HepG2 (cell line): Measurements from ENCODE around the gene MTFP1. TPM values are rescaled to one million over a fixed set of nuclear protein-coding genes. Genes with fewer than 3 reads are reported as not detected.

ENCODE experiments used
- BRCA1 ChIP-seq: sonication (generic); formaldehyde crosslinking; IDR thresholded peaks from 2 replicates; pipeline ENCODE4 v1.4.0; 2020; ENCODE audit warnings: missing genetic modification reagents
- CAMTA2 ChIP-seq: sonication (generic); formaldehyde crosslinking; IDR thresholded peaks from 2 replicates; pipeline ENCODE4 v1.4.0; 2020; ENCODE audit warnings: mild to moderate bottlenecking, missing genetic modification reagents, borderline replicate concordance
- CEBPB ChIP-seq: IDR thresholded peaks from 2 replicates; pipeline ENCODE4 v1.6.1; 2011; ENCODE audit warnings: low read depth, low read length, improper control_type of control experiment, borderline replicate concordance
- ETV6 ChIP-seq: sonication (generic); formaldehyde crosslinking; conservative IDR thresholded peaks from 2 replicates; pipeline ENCODE4 v1.4.0; 2020; ENCODE audit warnings: missing genetic modification reagents
- HIVEP1 ChIP-seq: sonication (generic); formaldehyde crosslinking; IDR thresholded peaks from 2 replicates; pipeline ENCODE4 v1.4.0; 2020; ENCODE audit warnings: mild to moderate bottlenecking, missing genetic modification reagents
- HMG20A ChIP-seq: IDR thresholded peaks from 2 replicates; pipeline ENCODE4 v1.6.1; 2016; ENCODE audit warnings: borderline replicate concordance
- NONO ChIP-seq, 2 experiments: fragments of 450-650 bp in 1 of 2; sonication (generic) in 1 of 2; formaldehyde crosslinking in 1 of 2; IDR thresholded peaks in 1 of 2; conservative IDR thresholded peaks in 1 of 2; 2 replicates each; pipeline versions ENCODE4 v1.6.1 to v1.8.0; 2017 to 2022; ENCODE audit warnings: mild to moderate bottlenecking in 1 of 2, missing genetic modification reagents in 1 of 2, moderate library complexity in 1 of 2
- NR3C1 ChIP-seq: sonication (generic); formaldehyde crosslinking; IDR thresholded peaks from 2 replicates; pipeline ENCODE4 v1.4.0; 2020; ENCODE audit warnings: missing genetic modification reagents
- PHF20 ChIP-seq: sonication (generic); formaldehyde crosslinking; IDR thresholded peaks from 2 replicates; pipeline ENCODE4 v1.5.0; 2020; ENCODE audit warnings: mild to moderate bottlenecking, missing genetic modification reagents
- POLR2G ChIP-seq: fragments of 200-400 bp; formaldehyde crosslinking; IDR thresholded peaks from 2 replicates; pipeline ENCODE4 v1.6.1; 2018; ENCODE audit warnings: mild to moderate bottlenecking, low read depth, low read length, moderate library complexity
- PRMT3 ChIP-seq: sonication (generic); formaldehyde crosslinking; IDR thresholded peaks from 2 replicates; pipeline ENCODE4 v1.8.1; 2022; ENCODE audit warnings: low read depth, mild to moderate bottlenecking, moderate library complexity, missing genetic modification reagents, borderline replicate concordance
- RELA ChIP-seq: sonication (generic); formaldehyde crosslinking; IDR thresholded peaks from 2 replicates; pipeline ENCODE4 v1.4.0; 2020; ENCODE audit warnings: missing genetic modification reagents
- SIN3B ChIP-seq: fragments of 150-350 bp; IDR thresholded peaks from 2 replicates; pipeline ENCODE4 v1.6.1; 2014; ENCODE audit warnings: low read length
- SMAD3 ChIP-seq: sonication (generic); formaldehyde crosslinking; IDR thresholded peaks from 2 replicates; pipeline ENCODE4 v1.4.0; 2020; ENCODE audit warnings: missing genetic modification reagents
- SNRNP70 ChIP-seq: fragments of 200-400 bp; formaldehyde crosslinking; IDR thresholded peaks from 2 replicates; pipeline ENCODE4 v1.6.1; 2017; ENCODE audit warnings: mild to moderate bottlenecking, low read depth, low read length, moderate library complexity
- SOX5 ChIP-seq: IDR thresholded peaks from 2 replicates; pipeline ENCODE4 v1.6.1; 2016; ENCODE audit warnings: borderline replicate concordance
- SRSF1 ChIP-seq: fragments of 200-400 bp; formaldehyde crosslinking; optimal IDR thresholded peaks from 2 replicates; pipeline ENCODE3; 2017; ENCODE audit warnings: mild to moderate bottlenecking, low read depth, low read length, moderate library complexity
- ZNF20 ChIP-seq: sonication (generic); formaldehyde crosslinking; IDR thresholded peaks from 2 replicates; pipeline ENCODE4 v1.4.0; 2020; ENCODE audit warnings: mild to moderate bottlenecking, moderate library complexity, missing genetic modification reagents
- ZNF383 ChIP-seq: sonication (generic); formaldehyde crosslinking; IDR thresholded peaks from 2 replicates; pipeline ENCODE4 v1.4.0; 2020; ENCODE audit warnings: missing genetic modification reagents, mild to moderate bottlenecking, borderline replicate concordance
- polyA plus RNA-seq, 8 experiments: library from polyadenylated mRNA; depleted of rRNA in 3 of 8; stranded (reverse) in 7 of 8; unstranded in 1 of 8; fragments of >200 nt; fragmentation: Illumina TruSeq in 4 of 8; extraction: Trizol in 4 of 8; gene quantifications; 2 replicates each; pipeline versions ENCODE4 v1.2.1 to v1.2.3, GENCODE V29; 2011 to 2016; ENCODE audit warnings: low read depth in 4 of 8, missing spikeins in 1 of 8, mixed read lengths in 1 of 8; ENCODE audit not compliant: insufficient read depth in 1 of 8
- total RNA-seq, 5 experiments: library from RNA; depleted of rRNA; stranded (reverse); fragments of >200 nt; fragmentation: Illumina TruSeq; extraction: Trizol; gene quantifications; 2 replicates each; pipeline ENCODE4 v1.2.3, GENCODE V29; 2016; ENCODE audit warnings: low read depth in 1 of 5
- TF ChIP-seq, protein P1 (sequence below): IDR thresholded peaks from 2 replicates; pipeline ENCODE4 v1.6.1; 2016; ENCODE audit warnings: missing compliant biosample characterization, missing genetic modification reagents, borderline replicate concordance
- TF ChIP-seq, protein P2 (sequence below): IDR thresholded peaks from 2 replicates; pipeline ENCODE4 v1.6.1; 2012; ENCODE audit warnings: inconsistent platforms
- TF ChIP-seq, protein P3 (sequence below): sonication (generic); formaldehyde crosslinking; IDR thresholded peaks from 2 replicates; pipeline ENCODE4 v1.8.0; 2022; ENCODE audit warnings: missing genetic modification reagents, mild to moderate bottlenecking, borderline replicate concordance
- TF ChIP-seq, protein P4 (sequence below): sonication (generic); formaldehyde crosslinking; IDR thresholded peaks from 2 replicates; pipeline ENCODE4 v1.5.0; 2020; ENCODE audit warnings: missing genetic modification reagents
- TF ChIP-seq, protein P5 (sequence below): sonication (generic); formaldehyde crosslinking; IDR thresholded peaks from 2 replicates; pipeline ENCODE4 v1.5.1; 2020; ENCODE audit warnings: missing genetic modification reagents, mild to moderate bottlenecking, borderline replicate concordance

The MTFP1 gene
- total and polyA plus RNA-seq, 2 of the 13 experiments (the other 11 are each of a cell fraction or from before 2014, with no cell fraction given): 29.5 to 45.6 TPM

DNA sequence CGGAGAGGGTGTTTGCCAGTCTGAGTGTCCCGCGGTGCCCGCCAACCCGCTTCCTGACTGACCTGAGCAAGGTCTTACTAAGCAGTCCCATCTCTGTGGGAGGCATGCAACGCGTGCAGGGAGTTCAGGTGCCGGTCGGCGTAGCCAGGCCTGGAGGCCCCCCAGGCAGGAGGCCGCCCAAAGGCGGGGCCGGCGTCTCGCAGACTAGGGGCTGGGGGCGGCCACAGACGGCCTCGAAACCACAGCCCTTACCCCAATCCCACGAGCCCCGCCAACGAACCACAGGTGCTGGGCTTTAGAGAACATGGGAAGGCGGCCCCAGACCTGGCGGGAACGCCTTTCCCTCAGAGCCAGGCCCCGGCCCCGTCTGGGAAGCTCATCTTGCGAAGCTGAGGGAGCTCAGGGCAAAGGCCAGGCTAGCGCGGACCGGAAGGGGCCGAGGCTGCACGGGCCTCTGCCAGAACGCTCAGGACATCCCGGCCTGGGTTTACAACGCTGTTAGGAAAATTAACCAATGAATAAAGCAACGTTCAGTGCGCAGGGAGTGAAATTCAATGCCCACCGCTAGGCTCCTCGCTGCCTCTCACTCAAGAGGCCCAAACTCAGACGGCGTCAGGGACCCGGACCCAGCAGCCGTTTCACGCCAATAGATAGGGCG lies 2.1 kb upstream of the MTFP1 start (continued):
- TF ChIP-seq, protein P1, sequence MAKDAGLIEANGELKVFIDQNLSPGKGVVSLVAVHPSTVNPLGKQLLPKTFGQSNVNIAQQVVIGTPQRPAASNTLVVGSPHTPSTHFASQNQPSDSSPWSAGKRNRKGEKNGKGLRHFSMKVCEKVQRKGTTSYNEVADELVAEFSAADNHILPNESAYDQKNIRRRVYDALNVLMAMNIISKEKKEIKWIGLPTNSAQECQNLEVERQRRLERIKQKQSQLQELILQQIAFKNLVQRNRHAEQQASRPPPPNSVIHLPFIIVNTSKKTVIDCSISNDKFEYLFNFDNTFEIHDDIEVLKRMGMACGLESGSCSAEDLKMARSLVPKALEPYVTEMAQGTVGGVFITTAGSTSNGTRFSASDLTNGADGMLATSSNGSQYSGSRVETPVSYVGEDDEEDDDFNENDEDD: peak; percentile 74; the same call in 1 of the 2 replicates
- peak; percentile 95 for TF ChIP-seq POLR2G
- peak; percentile 93; the same call in 1 of the 2 replicates for TF ChIP-seq BRCA1 (CRISPR knock-in tag)
- no peak for TF ChIP-seq SNRNP70
- TF ChIP-seq ZNF20 (CRISPR knock-in tag): no peak; the same call in 1 of the 2 replicates
- TF ChIP-seq HIVEP1 (CRISPR knock-in tag): peak; percentile 87
- TF ChIP-seq SRSF1: no peak
- TF ChIP-seq, protein P2, sequence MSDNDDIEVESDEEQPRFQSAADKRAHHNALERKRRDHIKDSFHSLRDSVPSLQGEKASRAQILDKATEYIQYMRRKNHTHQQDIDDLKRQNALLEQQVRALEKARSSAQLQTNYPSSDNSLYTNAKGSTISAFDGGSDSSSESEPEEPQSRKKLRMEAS: peak; percentile 7; the same call in 1 of the 2 replicates
- TF ChIP-seq SMAD3 (CRISPR knock-in tag): no peak
- 0 out of 2 replicates have a peak, but pooled peaks have one; percentile 4 for TF ChIP-seq SOX5 (CRISPR knock-in tag)
- TF ChIP-seq, protein P3, sequence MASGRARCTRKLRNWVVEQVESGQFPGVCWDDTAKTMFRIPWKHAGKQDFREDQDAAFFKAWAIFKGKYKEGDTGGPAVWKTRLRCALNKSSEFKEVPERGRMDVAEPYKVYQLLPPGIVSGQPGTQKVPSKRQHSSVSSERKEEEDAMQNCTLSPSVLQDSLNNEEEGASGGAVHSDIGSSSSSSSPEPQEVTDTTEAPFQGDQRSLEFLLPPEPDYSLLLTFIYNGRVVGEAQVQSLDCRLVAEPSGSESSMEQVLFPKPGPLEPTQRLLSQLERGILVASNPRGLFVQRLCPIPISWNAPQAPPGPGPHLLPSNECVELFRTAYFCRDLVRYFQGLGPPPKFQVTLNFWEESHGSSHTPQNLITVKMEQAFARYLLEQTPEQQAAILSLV: peak; percentile 66; the same call in 1 of the 2 replicates
- TF ChIP-seq NR3C1 (CRISPR knock-in tag): no peak
- peak; percentile 88; the same call in 1 of the 2 replicates for TF ChIP-seq ZNF383
- TF ChIP-seq, protein P4, sequence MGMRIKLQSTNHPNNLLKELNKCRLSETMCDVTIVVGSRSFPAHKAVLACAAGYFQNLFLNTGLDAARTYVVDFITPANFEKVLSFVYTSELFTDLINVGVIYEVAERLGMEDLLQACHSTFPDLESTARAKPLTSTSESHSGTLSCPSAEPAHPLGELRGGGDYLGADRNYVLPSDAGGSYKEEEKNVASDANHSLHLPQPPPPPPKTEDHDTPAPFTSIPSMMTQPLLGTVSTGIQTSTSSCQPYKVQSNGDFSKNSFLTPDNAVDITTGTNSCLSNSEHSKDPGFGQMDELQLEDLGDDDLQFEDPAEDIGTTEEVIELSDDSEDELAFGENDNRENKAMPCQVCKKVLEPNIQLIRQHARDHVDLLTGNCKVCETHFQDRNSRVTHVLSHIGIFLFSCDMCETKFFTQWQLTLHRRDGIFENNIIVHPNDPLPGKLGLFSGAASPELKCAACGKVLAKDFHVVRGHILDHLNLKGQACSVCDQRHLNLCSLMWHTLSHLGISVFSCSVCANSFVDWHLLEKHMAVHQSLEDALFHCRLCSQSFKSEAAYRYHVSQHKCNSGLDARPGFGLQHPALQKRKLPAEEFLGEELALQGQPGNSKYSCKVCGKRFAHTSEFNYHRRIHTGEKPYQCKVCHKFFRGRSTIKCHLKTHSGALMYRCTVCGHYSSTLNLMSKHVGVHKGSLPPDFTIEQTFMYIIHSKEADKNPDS (CRISPR knock-in tag): peak; percentile 19; the same call in 1 of the 2 replicates
- no peak for TF ChIP-seq NONO (IDR thresholded peaks at IDR 0.05)
- no peak for TF ChIP-seq NONO (CRISPR knock-in tag; conservative IDR thresholded peaks at IDR 0.05)
- no peak; the same call in 1 of the 2 replicates for TF ChIP-seq ETV6 (CRISPR knock-in tag)
- TF ChIP-seq SIN3B: no peak
- TF ChIP-seq CAMTA2 (CRISPR knock-in tag): no peak
- no peak for TF ChIP-seq RELA (CRISPR knock-in tag)
- TF ChIP-seq PRMT3 (CRISPR knock-in tag): no peak
- TF ChIP-seq, protein P5, sequence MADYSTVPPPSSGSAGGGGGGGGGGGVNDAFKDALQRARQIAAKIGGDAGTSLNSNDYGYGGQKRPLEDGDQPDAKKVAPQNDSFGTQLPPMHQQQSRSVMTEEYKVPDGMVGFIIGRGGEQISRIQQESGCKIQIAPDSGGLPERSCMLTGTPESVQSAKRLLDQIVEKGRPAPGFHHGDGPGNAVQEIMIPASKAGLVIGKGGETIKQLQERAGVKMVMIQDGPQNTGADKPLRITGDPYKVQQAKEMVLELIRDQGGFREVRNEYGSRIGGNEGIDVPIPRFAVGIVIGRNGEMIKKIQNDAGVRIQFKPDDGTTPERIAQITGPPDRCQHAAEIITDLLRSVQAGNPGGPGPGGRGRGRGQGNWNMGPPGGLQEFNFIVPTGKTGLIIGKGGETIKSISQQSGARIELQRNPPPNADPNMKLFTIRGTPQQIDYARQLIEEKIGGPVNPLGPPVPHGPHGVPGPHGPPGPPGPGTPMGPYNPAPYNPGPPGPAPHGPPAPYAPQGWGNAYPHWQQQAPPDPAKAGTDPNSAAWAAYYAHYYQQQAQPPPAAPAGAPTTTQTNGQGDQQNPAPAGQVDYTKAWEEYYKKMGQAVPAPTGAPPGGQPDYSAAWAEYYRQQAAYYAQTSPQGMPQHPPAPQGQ: no peak
- no peak; the same call in 1 of the 2 replicates for TF ChIP-seq PHF20 (CRISPR knock-in tag)
- no peak for TF ChIP-seq HMG20A (CRISPR knock-in tag)
- TF ChIP-seq CEBPB: no peak
